HG02970 (cell line): Measurements from ENCODE around the gene SPNS3.

Experiments used
- ATAC-seq: cut with Tn5 transposase; IDR thresholded peaks from one replicate; pipeline ENCODE4 v1.9.1; 2021; ENCODE audit warnings: mild to moderate bottlenecking, moderate library complexity, moderate number of reproducible peaks; ENCODE audit not compliant: unreplicated experiment, low FRiP score

SPNS3 gene

GRCh38 chr17:4426499-4427208 lies 7.1 kb upstream of the SPNS3 start:
- no peak for ATAC-seq

GRCh38 chr17:4427505-4427904 lies 6.2 kb upstream of the SPNS3 start:
- no peak for ATAC-seq

GRCh38 chr17:4436381-4436780 lies 2.6 kb downstream of the SPNS3 start:
- ATAC-seq: no peak

- ATAC-seq: no peak
Measured at GRCh38 chr17:4436846-4437245, 3.1 kb downstream of the SPNS3 start.

- ATAC-seq: no peak
Measured at GRCh38 chr17:4438162-4438944, 4.6 kb downstream of the SPNS3 start.

- ATAC-seq: no peak
Measured at GRCh38 chr17:4440021-4440420, 6.3 kb downstream of the SPNS3 start.

- no peak for ATAC-seq
Measured at GRCh38 chr17:4440690-4441686, 7.2 kb downstream of the SPNS3 start.

- no peak for ATAC-seq
Measured at GRCh38 chr17:4442582-4442981, 8.8 kb downstream of the SPNS3 start.

- ATAC-seq: no peak
Measured at GRCh38 chr17:4443476-4443875, 9.7 kb downstream of the SPNS3 start.

GRCh38 chr17:4444782-4445473 lies 11.2 kb downstream of the SPNS3 start:
- no peak for ATAC-seq

GRCh38 chr17:4445731-4446130 lies 12.0 kb downstream of the SPNS3 start:
- no peak for ATAC-seq

GRCh38 chr17:4446326-4447071 lies 12.8 kb downstream of the SPNS3 start:
- no peak for ATAC-seq

- no peak for ATAC-seq
Measured at GRCh38 chr17:4448197-4448980, 14.6 kb downstream of the SPNS3 start.

GRCh38 chr17:4449736-4450135 lies 16.0 kb downstream of the SPNS3 start:
- ATAC-seq: no peak

- ATAC-seq: no peak
Measured at GRCh38 chr17:4450710-4451316, 17.1 kb downstream of the SPNS3 start.

- no peak for ATAC-seq
Measured at GRCh38 chr17:4453812-4454591, 20.3 kb downstream of the SPNS3 start.

GRCh38 chr17:4460661-4461060 lies 26.9 kb downstream of the SPNS3 start:
- no peak for ATAC-seq
